B cell (primary cell): ENCODE results near the gene CDC34. TPM values are rescaled to one million over a fixed set of nuclear protein-coding genes. Genes with fewer than 3 reads are reported as not detected.

ENCODE experiments used
- ATAC-seq: fragments of 200-7000 bp; cut with Tn5 transposase; one replicate; pipeline ENCODE4 v1.10.0; 2021; ENCODE audit warnings: low read depth, mild to moderate bottlenecking, moderate number of reproducible peaks, moderate library complexity
- CTCF ChIA-PET: fragments of 350-600 bp; sonication (Branson Sonifier 250); formaldehyde crosslinking; loops from one replicate; lab custom pipeline; 2021; ENCODE audit warnings: antibody characterized with exemption, inconsistent platforms; lab: Charles Lee
- POLR2A ChIA-PET: fragments of 350-600 bp; sonication (Branson Sonifier 250); formaldehyde crosslinking; loops from one replicate; lab custom pipeline; 2021; ENCODE audit warnings: antibody characterized with exemption; lab: Charles Lee
- DNase-seq: peaks from one replicate; pipeline ENCODE4 v3.0.0; 2013
- H2AFZ ChIP-seq: 2 replicates; pipeline ENCODE4 v1.6.1; 2012; ENCODE audit warnings: mild to moderate bottlenecking, low read depth, low read length; ENCODE audit not compliant: insufficient read depth, poor library complexity, severe bottlenecking
- H3K27ac ChIP-seq, 2 donors: 1 replicate in 1 of 2; 2 replicates in 1 of 2; pipeline ENCODE4 v1.5.1; 2012 to 2013; ENCODE audit warnings: low read length in 2 of 2, mild to moderate bottlenecking in 2 of 2, moderate library complexity in 1 of 2
- H3K27me3 ChIP-seq, 4 experiments: fragments of 200-600 bp in 1 of 4; sonication (generic) in 1 of 4; replicated peaks in 1 of 4; 1 replicate in 2 of 4; 2 replicates in 2 of 4; pipeline versions ENCODE4 v1.6.1 to v1.7.0; 2013 to 2016; ENCODE audit warnings: low read length in 3 of 4, mild to moderate bottlenecking in 2 of 4, mixed read lengths in 1 of 4, moderate library complexity in 1 of 4; ENCODE audit not compliant: insufficient read depth in 4 of 4, control insufficient read depth in 3 of 4; ENCODE audit errors: control extremely low read depth in 1 of 4
- H3K36me3 ChIP-seq, 2 experiments: replicated peaks in 1 of 2; 1 replicate in 1 of 2; 2 replicates in 1 of 2; pipeline versions ENCODE4 v1.6.1 to v1.7.1; 2013; ENCODE audit warnings: low read length in 1 of 2; ENCODE audit not compliant: insufficient read depth in 2 of 2, control insufficient read depth in 1 of 2; ENCODE audit errors: control extremely low read depth in 1 of 2, extremely low read depth in 1 of 2
- H3K4me1 ChIP-seq, 2 donors: fragments of 200-600 bp in 1 of 2; sonication (generic) in 1 of 2; 1 replicate in 1 of 2; 2 replicates in 1 of 2; pipeline versions ENCODE4 v1.5.1 to v1.6.1; 2013 to 2017; ENCODE audit warnings: low read length in 2 of 2; ENCODE audit not compliant: control insufficient read depth in 2 of 2, insufficient read depth in 2 of 2
- H3K4me2 ChIP-seq: replicated peaks from 2 replicates; pipeline ENCODE3; 2012; ENCODE audit warnings: mild to moderate bottlenecking, low read depth, low read length; ENCODE audit not compliant: poor library complexity, severe bottlenecking
- H3K4me3 ChIP-seq, 5 experiments: fragments of 200-600 bp in 1 of 5; sonication (generic) in 1 of 5; 1 replicate in 3 of 5; 2 replicates in 2 of 5; pipeline versions ENCODE4 v1.5.1 to v1.7.0; 2011 to 2016; ENCODE audit warnings: low read length in 4 of 5, mild to moderate bottlenecking in 4 of 5, low read depth in 2 of 5, control low read depth in 1 of 5, moderate library complexity in 1 of 5; ENCODE audit not compliant: insufficient read depth in 1 of 5; ENCODE audit errors: control extremely low read depth in 1 of 5, extremely low read depth in 1 of 5
- H3K79me2 ChIP-seq: fragments of 200-600 bp; sonication (generic); one replicate; pipeline ENCODE4 v1.6.0; 2016; ENCODE audit warnings: low read length; ENCODE audit not compliant: control insufficient read depth, insufficient read depth
- H3K9ac ChIP-seq: fragments of 200-600 bp; sonication (generic); 2 replicates; pipeline ENCODE4 v1.6.1; 2017; ENCODE audit warnings: mild to moderate bottlenecking, low read length, moderate library complexity
- H3K9me3 ChIP-seq, 3 donors: one replicate each; pipeline versions ENCODE4 v1.6.1 to v1.7.1; 2013; ENCODE audit warnings: low read length in 2 of 3; ENCODE audit not compliant: control insufficient read depth in 2 of 3, insufficient read depth in 1 of 3; ENCODE audit errors: control extremely low read depth in 1 of 3
- H4K20me1 ChIP-seq: 2 replicates; pipeline ENCODE4 v1.6.0; 2012; ENCODE audit warnings: mild to moderate bottlenecking, low read length; ENCODE audit not compliant: insufficient read depth, control insufficient read depth, poor library complexity, severe bottlenecking
- H3K27ac Mint-ChIP-seq: one replicate; pipeline ENCODE4 v1.8.0; 2021; ENCODE audit warnings: mixed read lengths
- H3K27me3 Mint-ChIP-seq: one replicate; pipeline ENCODE4 v1.8.0; 2021; ENCODE audit warnings: mixed read lengths
- H3K4me1 Mint-ChIP-seq: one replicate; pipeline ENCODE4 v1.8.0; 2021; ENCODE audit warnings: mixed read lengths
- H3K4me3 Mint-ChIP-seq: one replicate; pipeline ENCODE4 v1.8.0; 2021; ENCODE audit warnings: mixed read lengths
- H3K9me3 Mint-ChIP-seq: one replicate; pipeline ENCODE4 v1.8.0; 2022; ENCODE audit warnings: mixed read lengths; ENCODE audit not compliant: insufficient read depth
- CTCF ChIP-seq: fragments of 200-600 bp; IDR thresholded peaks from one replicate; pipeline ENCODE4 v1.8.0; 2022; ENCODE audit warnings: antibody characterized with exemption, mild to moderate bottlenecking
- EZH2 ChIP-seq: IDR thresholded peaks from 2 replicates; pipeline ENCODE4 v1.6.1; 2012; ENCODE audit warnings: borderline replicate concordance, low read depth, mild to moderate bottlenecking, moderate library complexity, low read length; ENCODE audit not compliant: insufficient read depth, poor library complexity, severe bottlenecking
- WGBS: methylation state at CpG from one replicate; pipeline ENCODE4 v1.1.5; 2013; ENCODE audit warnings: missing lambda C conversion rate; ENCODE audit not compliant: insufficient coverage; 5-methylcytosine and 5-hydroxymethylcytosine counted together
- intact Hi-C: fragments of 100-400 bp; cut with micrococcal nuclease; formaldehyde crosslinking; loops from one replicate; pipeline ENCODE4 v1.10.0; 2022
- polyA plus RNA-seq: library from polyadenylated mRNA; depleted of rRNA; stranded (reverse); fragments of >200 nt; gene quantifications from 2 replicates; pipeline ENCODE4 v1.2.3, GENCODE V29; 2012
- total RNA-seq, 2 donors: library from RNA; stranded (reverse); fragments of 120-200 nt in 1 of 2; gene quantifications; 1 replicate in 1 of 2; 2 replicates in 1 of 2; pipeline versions ENCODE4 v1.2.3 to v1.2.4, GENCODE V29; 2013 to 2022

The CDC34 gene
- total and polyA plus RNA-seq, 2 donors (not counting 1 experiment from before 2014, with no cell fraction given) = 26.9 to 28.4 TPM

GRCh38 chr19:510606-511100 is 20.9 kb upstream of the CDC34 start:
- WGBS = 8% methylated on average over 15 of the region's 21 CpGs
- ChIA-PET CTCF (interaction anchor here (0.6 to 3.1 kb wide), 14 partner anchors 7 to 223 kb away, joined by 3 to 24 read pairs (median 4); partner anchors contain the start of gene CDC34), POLR2A (interaction anchor here (0.5 to 1.2 kb wide), 3 partner anchors 22 to 146 kb away, joined by 3 to 5 read pairs (median 4); no protein-coding TSS in a partner anchor)
- H3K4me1 ChIP-seq = peaks cover 31 to 34% of the 10 kb centered on the region in 2 donors
- H3K4me3 ChIP-seq = peak overlapping the region; percentile 8 to 63 (median 50)
- H2AFZ ChIP-seq = peak overlapping the region; percentile 71
- peaks cover 23% of the 10 kb centered on the region for H4K20me1 ChIP-seq
- peaks cover 0 to 8% (median 0%) of the 10 kb centered on the region in 3 donors for H3K9me3 ChIP-seq
- H3K9ac ChIP-seq = peak overlapping the region; percentile 73
- Mint-ChIP-seq H3K4me1 (peaks cover 26% of the 10 kb centered on the region), H3K4me3 (peak overlapping the region; percentile 83), H3K27ac (peak overlapping the region; percentile 82), H3K27me3 (no peaks in the 10 kb centered on the region), H3K9me3 (no peaks in the 10 kb centered on the region)
- DNase-seq (peak; percentile 92), ATAC-seq (peak; percentile 37)
- H3K4me2 ChIP-seq = peak overlapping the region; percentile 97
- TF ChIP-seq CTCF (peak; percentile 99), EZH2 (no peak)
- H3K27ac ChIP-seq = peak overlapping the region; percentile 90 to 94
- H3K36me3 ChIP-seq = peaks cover 0 to 4% of the 10 kb centered on the region in 2 experiments
- H3K79me2 ChIP-seq = peaks cover 22% of the 10 kb centered on the region
- H3K27me3 ChIP-seq = no peaks in the 10 kb centered on the region
- intact Hi-C loops = no loop called here
